RWPE1 (cell line): ENCODE results near the gene TFE3.

Experiments
- CTCF ChIA-PET: fragments of 350-600 bp; sonication (Branson Sonifier 250); formaldehyde crosslinking; extraction: SDS; loops from one replicate; lab custom pipeline; 2021; lab: Yijun Ruan, JAX
- POLR2A ChIA-PET: fragments of 400-600 bp; formaldehyde crosslinking; extraction: SDS; loops from one replicate; lab custom pipeline; 2020; ENCODE audit warnings: antibody characterized with exemption; ENCODE audit not compliant: low non-redundant PET; lab: Yijun Ruan, JAX
- DNase-seq: peaks from one replicate; pipeline ENCODE4 v3.0.0; 2012; ENCODE audit warnings: low spot score
- H3K27ac ChIP-seq: fragments of 450-650 bp; 2 replicates; pipeline ENCODE4 v1.5.1; 2017
- TF ChIP-seq, protein P1 (sequence below): fragments of 450-650 bp; conservative IDR thresholded peaks from 2 replicates; pipeline ENCODE4 v1.5.1; 2017; ENCODE audit warnings: low read depth, mild to moderate bottlenecking

TFE3 gene

DNA sequence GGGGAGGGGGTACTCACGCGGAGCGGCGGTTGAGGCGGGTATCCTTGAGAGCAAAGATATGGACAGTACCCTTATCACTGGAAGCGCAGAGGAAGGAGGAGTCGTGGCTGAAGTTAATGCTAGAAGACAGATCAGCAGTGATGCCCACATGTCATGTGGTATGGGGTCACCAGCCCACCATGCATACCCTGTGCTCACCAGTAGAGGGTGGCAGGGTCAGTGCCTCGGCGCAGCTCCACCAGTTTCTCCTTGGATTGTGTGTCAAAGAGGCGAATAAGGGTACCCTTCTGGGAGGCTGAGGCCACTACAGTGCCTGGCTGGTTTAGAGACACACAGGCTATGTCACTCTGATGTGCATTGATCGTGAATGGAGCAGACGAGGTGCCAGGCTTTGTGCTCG is 32.2 kb upstream of the TFE3 start:
- DNase-seq: no peak
- ChIA-PET CTCF (no interaction called here), POLR2A (no interaction called here)
- H3K27ac ChIP-seq: 0 out of 2 replicates have a peak overlapping the region, but pooled peaks have one; percentile 6
- TF ChIP-seq, protein P1, sequence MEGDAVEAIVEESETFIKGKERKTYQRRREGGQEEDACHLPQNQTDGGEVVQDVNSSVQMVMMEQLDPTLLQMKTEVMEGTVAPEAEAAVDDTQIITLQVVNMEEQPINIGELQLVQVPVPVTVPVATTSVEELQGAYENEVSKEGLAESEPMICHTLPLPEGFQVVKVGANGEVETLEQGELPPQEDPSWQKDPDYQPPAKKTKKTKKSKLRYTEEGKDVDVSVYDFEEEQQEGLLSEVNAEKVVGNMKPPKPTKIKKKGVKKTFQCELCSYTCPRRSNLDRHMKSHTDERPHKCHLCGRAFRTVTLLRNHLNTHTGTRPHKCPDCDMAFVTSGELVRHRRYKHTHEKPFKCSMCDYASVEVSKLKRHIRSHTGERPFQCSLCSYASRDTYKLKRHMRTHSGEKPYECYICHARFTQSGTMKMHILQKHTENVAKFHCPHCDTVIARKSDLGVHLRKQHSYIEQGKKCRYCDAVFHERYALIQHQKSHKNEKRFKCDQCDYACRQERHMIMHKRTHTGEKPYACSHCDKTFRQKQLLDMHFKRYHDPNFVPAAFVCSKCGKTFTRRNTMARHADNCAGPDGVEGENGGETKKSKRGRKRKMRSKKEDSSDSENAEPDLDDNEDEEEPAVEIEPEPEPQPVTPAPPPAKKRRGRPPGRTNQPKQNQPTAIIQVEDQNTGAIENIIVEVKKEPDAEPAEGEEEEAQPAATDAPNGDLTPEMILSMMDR: no peak

DNA sequence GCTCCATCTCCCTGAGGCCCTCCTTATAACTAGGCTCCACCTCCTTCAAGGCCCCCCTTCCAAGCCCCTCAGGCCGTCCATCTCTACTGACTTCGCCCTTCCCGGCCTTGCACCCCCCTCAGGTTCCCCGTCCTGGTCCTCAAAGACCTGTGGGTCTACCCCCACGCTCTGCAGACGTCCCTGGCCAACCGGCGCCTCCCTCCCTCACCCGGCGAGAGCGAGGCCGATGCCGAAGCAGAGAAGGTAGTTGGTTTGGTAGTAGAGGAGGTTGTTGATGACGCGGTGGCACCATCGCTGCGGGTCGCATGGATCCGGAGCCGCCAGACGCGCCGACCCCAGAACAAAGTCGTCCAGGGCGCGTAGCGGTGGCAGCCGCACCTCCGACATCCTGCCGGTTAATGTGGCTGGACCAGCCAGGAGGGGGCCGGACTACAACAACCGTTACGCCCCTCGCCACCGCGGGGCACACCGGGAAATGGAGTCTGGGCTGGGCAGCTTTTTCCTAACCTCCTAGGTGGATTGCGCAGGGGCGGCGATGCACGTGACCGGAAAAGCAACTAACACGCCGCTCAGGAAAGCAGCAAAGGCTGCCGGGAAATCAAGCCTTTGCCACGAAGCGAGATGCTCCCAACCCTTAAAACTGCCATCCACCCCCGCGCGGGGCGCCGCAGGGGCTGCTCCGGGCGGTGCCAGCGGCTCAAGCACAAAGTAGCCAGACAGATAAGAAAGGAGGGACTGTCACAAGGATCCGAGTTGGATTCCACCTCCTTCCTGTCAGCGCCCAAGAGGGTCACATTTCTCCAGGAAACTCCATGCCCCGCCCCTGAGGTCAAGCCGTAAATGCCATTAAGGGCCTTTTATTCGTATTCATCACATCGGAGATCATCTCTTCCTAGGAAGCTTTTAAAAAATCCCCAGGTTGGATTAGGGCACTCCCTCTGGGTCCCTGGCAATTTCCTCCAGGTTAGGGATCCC is 30.7 kb upstream of the TFE3 start, which contains the start of gene PRAF2:
PRAF2 (minus strand) TSS at position 402 of the 975 bp plus-strand sequence; CDS start at position 387, 15 bp downstream.
- ChIA-PET POLR2A (interaction anchor here (0.7 to 1.0 kb wide), 2 partner anchors 14 to 22 kb away, joined by 3 read pairs; no protein-coding TSS in a partner anchor), CTCF (no interaction called here)
- peak within 1 kb of the TSS; percentile 71 for H3K27ac ChIP-seq
- TF ChIP-seq, protein P1: no peak
- DNase-seq: peak; percentile 94

DNA sequence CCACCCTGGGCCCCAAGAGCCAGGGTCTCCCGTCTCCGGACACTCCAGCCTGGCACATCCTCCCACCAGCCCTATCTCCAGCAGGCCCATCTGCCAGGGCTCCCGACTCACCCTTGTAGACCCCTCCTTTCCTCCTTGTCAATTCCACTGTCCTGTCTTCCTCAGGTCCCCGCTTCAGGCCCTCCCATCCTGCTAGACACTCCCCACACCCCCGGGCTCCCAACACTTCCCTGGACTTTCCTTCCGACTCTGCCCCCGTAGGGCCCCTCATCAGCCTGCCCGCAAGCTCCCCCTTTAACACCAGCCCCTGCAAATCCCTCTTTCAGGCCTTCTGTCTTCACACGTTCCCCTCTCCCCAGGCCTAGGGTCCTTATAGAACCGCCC is 29.5 kb upstream of the TFE3 start:
- peak overlapping the region; percentile 71 for H3K27ac ChIP-seq
- ChIA-PET POLR2A (no interaction called here), CTCF (no interaction called here)
- TF ChIP-seq, protein P1: no peak
- no peak for DNase-seq

DNA sequence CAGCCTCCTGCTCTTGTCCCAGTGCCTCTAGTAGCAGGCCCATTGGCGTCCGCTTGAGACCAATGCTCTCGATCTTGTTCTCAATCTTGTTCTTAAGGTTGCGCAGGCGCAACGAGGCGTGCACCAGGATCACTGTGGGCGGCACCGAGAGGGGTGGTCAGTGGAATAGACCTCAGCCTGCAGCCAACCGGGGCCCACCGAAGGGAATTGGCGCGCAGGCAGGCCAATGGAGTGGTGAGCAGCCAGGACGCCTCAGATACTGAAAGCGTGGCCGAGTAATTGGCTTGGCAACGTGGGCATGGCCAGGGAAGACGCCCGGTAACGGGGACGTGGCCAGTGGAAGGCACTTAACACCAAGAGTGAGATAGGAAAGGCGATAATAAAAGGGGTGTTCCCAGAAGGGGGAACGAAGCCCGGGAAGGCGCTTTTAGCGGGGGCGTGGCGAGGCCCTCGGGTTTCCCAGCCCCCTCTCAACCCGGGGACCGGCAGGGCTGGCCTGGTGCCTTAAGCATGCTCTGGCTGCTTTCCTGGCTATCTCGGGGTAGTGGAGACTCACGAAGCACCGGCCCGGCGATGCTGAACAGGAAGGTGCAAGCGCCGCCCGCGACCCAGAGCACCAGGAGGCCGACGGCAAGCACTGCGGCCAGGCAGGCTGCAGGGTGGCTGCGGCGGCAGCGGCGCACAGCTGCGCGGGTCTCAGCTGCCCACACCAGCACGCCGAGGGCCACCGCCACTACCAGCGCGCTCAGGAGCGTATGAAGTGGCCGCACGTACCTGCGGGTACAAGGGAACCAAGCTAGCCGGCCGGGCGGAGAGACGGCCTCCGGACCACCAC is 28.9 kb upstream of the TFE3 start:
- ChIA-PET POLR2A (no interaction called here), CTCF (no interaction called here)
- DNase-seq: no peak
- peak overlapping the region; percentile 71 for H3K27ac ChIP-seq
- TF ChIP-seq, protein P1: no peak

DNA sequence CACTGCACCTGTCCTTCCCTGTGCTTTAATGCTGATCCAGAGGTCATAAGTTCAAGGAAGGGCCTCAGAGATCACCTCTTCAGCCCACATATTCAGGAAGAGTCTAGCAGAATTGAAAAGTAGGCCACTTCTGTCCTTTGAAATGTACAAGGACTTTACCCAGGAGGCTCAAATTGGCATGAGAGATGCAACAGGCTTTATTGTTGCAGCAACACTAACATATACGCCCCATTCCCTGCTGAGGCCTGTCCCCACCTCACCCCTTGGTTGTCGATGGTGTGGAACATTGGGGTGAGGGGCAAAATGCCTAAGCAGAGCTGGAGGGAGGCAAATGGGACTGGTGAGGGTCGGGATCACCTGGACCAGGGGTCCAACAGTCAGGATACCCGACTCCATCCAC is 27.8 kb upstream of the TFE3 start:
- H3K27ac ChIP-seq: no peak overlapping the region; the same call in 1 of the 2 replicates
- TF ChIP-seq, protein P1: no peak
- CTCF ChIA-PET: no interaction called here
- DNase-seq: no peak
- POLR2A ChIA-PET: no interaction called here

DNA sequence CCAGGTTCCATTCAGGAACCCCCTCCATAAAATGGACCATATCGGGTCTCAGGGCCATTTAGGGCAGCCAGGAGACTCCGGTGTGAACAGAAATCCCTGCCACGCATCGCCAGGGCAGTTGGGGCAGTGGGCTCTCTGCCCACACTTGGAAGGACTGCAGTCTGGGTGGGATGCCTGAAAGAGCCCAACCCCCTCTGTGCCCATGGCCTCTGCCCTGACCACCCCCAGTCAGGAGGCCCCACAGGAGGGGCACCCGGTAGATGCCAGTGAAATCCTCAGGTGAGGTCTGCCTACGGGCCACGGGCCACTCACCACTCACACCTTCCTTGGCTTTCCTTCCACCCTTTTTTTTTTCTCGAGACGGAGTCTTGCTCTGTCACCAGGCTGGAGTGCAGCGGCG is 25.9 kb upstream of the TFE3 start:
- CTCF ChIA-PET: no interaction called here
- no peak for DNase-seq

More for the DNA sequence above, 25.9 kb upstream of the TFE3 start:
- TF ChIP-seq, protein P1: no peak
- 0 out of 2 replicates have a peak overlapping the region, but pooled peaks have one; percentile 9 for H3K27ac ChIP-seq
- POLR2A ChIA-PET: no interaction called here
